Measurements from ENCODE around the gene SOX21. TPM values are rescaled to one million over a fixed set of nuclear protein-coding genes. Genes with fewer than 3 reads are reported as not detected.
"Not testable (repeated sequence)": the region's sequence is repeated elsewhere in the genome, so short reads cannot be mapped to it uniquely, and the experiment has no call there.

Gene SOX21
- total and polyA plus RNA-seq, 2 experiments from 2014 or later: 1.7 to 3.5 TPM

GRCh38 chr13:94731028-94731427 is 18.7 kb upstream of the SOX21 start (continued):
- TF ChIP-seq ZNF462 (CRISPR knock-in tag; IDR thresholded peaks at IDR 0.05): no peak
- no peak for TF ChIP-seq STAT1 (IDR thresholded peaks at IDR 0.05; ENCODE audit: unreplicated experiment)
- TF ChIP-seq CREB1 (CRISPR knock-in tag; IDR thresholded peaks at IDR 0.05; ENCODE audit: low read depth): no peak
- TF ChIP-seq, protein P1, sequence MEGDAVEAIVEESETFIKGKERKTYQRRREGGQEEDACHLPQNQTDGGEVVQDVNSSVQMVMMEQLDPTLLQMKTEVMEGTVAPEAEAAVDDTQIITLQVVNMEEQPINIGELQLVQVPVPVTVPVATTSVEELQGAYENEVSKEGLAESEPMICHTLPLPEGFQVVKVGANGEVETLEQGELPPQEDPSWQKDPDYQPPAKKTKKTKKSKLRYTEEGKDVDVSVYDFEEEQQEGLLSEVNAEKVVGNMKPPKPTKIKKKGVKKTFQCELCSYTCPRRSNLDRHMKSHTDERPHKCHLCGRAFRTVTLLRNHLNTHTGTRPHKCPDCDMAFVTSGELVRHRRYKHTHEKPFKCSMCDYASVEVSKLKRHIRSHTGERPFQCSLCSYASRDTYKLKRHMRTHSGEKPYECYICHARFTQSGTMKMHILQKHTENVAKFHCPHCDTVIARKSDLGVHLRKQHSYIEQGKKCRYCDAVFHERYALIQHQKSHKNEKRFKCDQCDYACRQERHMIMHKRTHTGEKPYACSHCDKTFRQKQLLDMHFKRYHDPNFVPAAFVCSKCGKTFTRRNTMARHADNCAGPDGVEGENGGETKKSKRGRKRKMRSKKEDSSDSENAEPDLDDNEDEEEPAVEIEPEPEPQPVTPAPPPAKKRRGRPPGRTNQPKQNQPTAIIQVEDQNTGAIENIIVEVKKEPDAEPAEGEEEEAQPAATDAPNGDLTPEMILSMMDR (conservative IDR thresholded peaks at IDR 0.05; ENCODE audit: low read depth in 2 of 2): no peak
- no peak for TF ChIP-seq ZNF331 (CRISPR knock-in tag; IDR thresholded peaks at IDR 0.05; ENCODE audit: low read depth)
- TF ChIP-seq, protein P2, sequence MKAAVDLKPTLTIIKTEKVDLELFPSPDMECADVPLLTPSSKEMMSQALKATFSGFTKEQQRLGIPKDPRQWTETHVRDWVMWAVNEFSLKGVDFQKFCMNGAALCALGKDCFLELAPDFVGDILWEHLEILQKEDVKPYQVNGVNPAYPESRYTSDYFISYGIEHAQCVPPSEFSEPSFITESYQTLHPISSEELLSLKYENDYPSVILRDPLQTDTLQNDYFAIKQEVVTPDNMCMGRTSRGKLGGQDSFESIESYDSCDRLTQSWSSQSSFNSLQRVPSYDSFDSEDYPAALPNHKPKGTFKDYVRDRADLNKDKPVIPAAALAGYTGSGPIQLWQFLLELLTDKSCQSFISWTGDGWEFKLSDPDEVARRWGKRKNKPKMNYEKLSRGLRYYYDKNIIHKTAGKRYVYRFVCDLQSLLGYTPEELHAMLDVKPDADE (IDR thresholded peaks at IDR 0.05): no peak
- TF ChIP-seq EZH2 (IDR thresholded peaks at IDR 0.05; ENCODE audit: low read depth, unreplicated experiment): no peak

DNA sequence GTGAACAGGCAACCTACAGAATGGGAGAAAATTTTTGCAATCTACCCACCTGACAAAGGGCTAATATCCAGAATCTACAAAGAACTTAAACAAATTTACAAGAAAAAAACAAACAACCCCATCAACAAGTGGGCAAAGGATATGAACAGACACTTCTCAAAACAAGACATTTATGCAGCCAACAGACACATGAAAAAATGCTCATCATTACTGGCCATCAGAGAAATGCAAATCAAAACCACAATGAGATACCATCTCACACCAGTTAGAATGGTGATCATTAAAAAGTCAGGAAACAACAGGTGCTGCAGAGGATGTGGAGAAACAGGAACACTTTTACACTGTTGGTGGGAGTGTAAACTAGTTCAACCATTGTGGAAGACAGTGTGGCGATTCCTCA is 17.6 kb upstream of the SOX21 start:
- H2AFZ ChIP-seq; H3K36me3 Mint-ChIP-seq (ENCODE audit: low read depth): not testable (repeated sequence)

More for the DNA sequence above, 17.6 kb upstream of the SOX21 start:
- H3K79me2 ChIP-seq (replicated peaks; ENCODE audit: insufficient read depth); H3K36me3 ChIP-seq (ENCODE audit: insufficient read depth); H4K20me1 ChIP-seq (replicated peaks; ENCODE audit: insufficient read depth); H3K27me3 Mint-ChIP-seq (ENCODE audit: insufficient read depth, low read depth, poor library complexity); H3F3A ChIP-seq (replicated peaks; ENCODE audit: low read depth); H3K27ac ChIP-seq (ENCODE audit: low read depth); H3K4me2 ChIP-seq; H3K27me3 ChIP-seq (ENCODE audit: insufficient read depth); H3K9me2 ChIP-seq (ENCODE audit: insufficient read depth); H3K27ac Mint-ChIP-seq; H3K4me1 Mint-ChIP-seq; ATAC-seq; H3K4me1 ChIP-seq (ENCODE audit: insufficient read depth); H3K4me3 Mint-ChIP-seq; H3K4me3 ChIP-seq; DNase-seq (ENCODE audit: low spot score): not testable (repeated sequence)
- H3K9me3 Mint-ChIP-seq: peaks cover 12% of the 10 kb centered on the region; the same call in 2 of the 3 replicates

All from GM23338 (cell line).